Measurements from ENCODE around the gene LRGUK. TPM values are rescaled to one million over a fixed set of nuclear protein-coding genes. Genes with fewer than 3 reads are reported as not detected.
A peak's percentile ranks its signal among the peaks of the same experiment; 100 is the strongest.

LRGUK gene
- total RNA-seq, 6 experiments from 2014 or later = 0.13 to 0.37 (median 0.31) TPM; not detected in 1

GRCh38 chr7:134083766-134084487 is 43.2 kb upstream of the LRGUK start:
- TF ChIP-seq POLR2A (IDR thresholded peaks at IDR 0.05) (no peak), CTCF (IDR thresholded peaks at IDR 0.05) (no peak)
- H3K36me3 ChIP-seq = no peaks in the 10 kb centered on the region
- no peaks in the 10 kb centered on the region for H3K9me3 ChIP-seq
- 74% methylated on average over 3 of the region's 3 CpGs for WGBS (ENCODE audit: insufficient coverage, low coverage, low lambda C conversion rate, missing lambda C conversion rate)
- H3K27ac ChIP-seq = no peak overlapping the region
- no peaks in the 10 kb centered on the region for H3K27me3 ChIP-seq
- no peaks in the 10 kb centered on the region for H3K4me1 ChIP-seq
- ATAC-seq (no peak), DNase-seq (no peak)
- H3K4me3 ChIP-seq = no peak overlapping the region
- intact Hi-C loops (cut with DNase I) = no loop called here

- no peak for DNase-seq
- ATAC-seq = peak in 3 of 4 donors; percentile 28 to 51 (median 42)
- TF ChIP-seq POLR2A (IDR thresholded peaks at IDR 0.05) = no peak
- no peak for TF ChIP-seq CTCF (IDR thresholded peaks at IDR 0.05)
- 63% methylated on average over 3 of the region's 3 CpGs for WGBS (ENCODE audit: insufficient coverage, low coverage, low lambda C conversion rate, missing lambda C conversion rate)
- no peaks in the 10 kb centered on the region for H3K36me3 ChIP-seq
- H3K4me3 ChIP-seq = no peak overlapping the region
- intact Hi-C loops (cut with DNase I) = no loop called here
- no peaks in the 10 kb centered on the region for H3K4me1 ChIP-seq
- no peak overlapping the region for H3K27ac ChIP-seq
- no peaks in the 10 kb centered on the region for H3K27me3 ChIP-seq
- H3K9me3 ChIP-seq = no peaks in the 10 kb centered on the region
Measured at GRCh38 chr7:134084488-134085144, 42.5 kb upstream of the LRGUK start.

GRCh38 chr7:134085311-134085710 is 41.8 kb upstream of the LRGUK start:
- ATAC-seq (no peak), DNase-seq (no peak)
- H3K27ac ChIP-seq = no peak overlapping the region
- no peaks in the 10 kb centered on the region for H3K36me3 ChIP-seq
- no peaks in the 10 kb centered on the region for H3K27me3 ChIP-seq
- no peaks in the 10 kb centered on the region for H3K9me3 ChIP-seq
- no peak for TF ChIP-seq POLR2A (IDR thresholded peaks at IDR 0.05)
- intact Hi-C loops (cut with DNase I) = no loop called here
- no peaks in the 10 kb centered on the region for H3K4me1 ChIP-seq
- H3K4me3 ChIP-seq = no peak overlapping the region

GRCh38 chr7:134086998-134087735 is 40.0 kb upstream of the LRGUK start:
- TF ChIP-seq POLR2A (IDR thresholded peaks at IDR 0.05) = no peak
- TF ChIP-seq CTCF (IDR thresholded peaks at IDR 0.05) = no peak

GRCh38 chr7:134088199-134088598 is 38.9 kb upstream of the LRGUK start:
- Histone ChIP-seq H3K4me1 (no peaks in the 10 kb centered on the region), H3K9me3 (no peaks in the 10 kb centered on the region), H3K27ac (no peak overlapping the region), H3K36me3 (no peaks in the 10 kb centered on the region), H3K4me3 (no peak overlapping the region), H3K27me3 (no peaks in the 10 kb centered on the region)
- DNase-seq (no peak), ATAC-seq (no peak)
- TF ChIP-seq POLR2A (IDR thresholded peaks at IDR 0.05) = no peak
- no peak for TF ChIP-seq CTCF (IDR thresholded peaks at IDR 0.05)
- intact Hi-C loops (cut with DNase I) = no loop called here

More at GRCh38 chr7:134086998-134087735, 40.0 kb upstream of the LRGUK start:
- Histone ChIP-seq H3K9me3 (no peaks in the 10 kb centered on the region), H3K36me3 (no peaks in the 10 kb centered on the region), H3K27ac (no peak overlapping the region), H3K4me1 (no peaks in the 10 kb centered on the region), H3K4me3 (no peak overlapping the region), H3K27me3 (no peaks in the 10 kb centered on the region)
- intact Hi-C loops (cut with DNase I) = no loop called here
- DNase-seq (no peak), ATAC-seq (no peak)
- WGBS (ENCODE audit: insufficient coverage, low coverage, low lambda C conversion rate, missing lambda C conversion rate) = 67% methylated on average over 2 of the region's 2 CpGs

Data from right lobe of liver (tissue), 6 donors.